Erythroblast (primary cell): ENCODE results near the gene PGAP1.

Experiments
- GATA1 ChIP-seq: IDR thresholded peaks from 2 replicates; pipeline ENCODE4 v1.6.1; 2011; ENCODE audit warnings: low read depth, mild to moderate bottlenecking, control low read depth, low read length, moderate library complexity
- POLR2A ChIP-seq: IDR thresholded peaks from 2 replicates; pipeline ENCODE4 v1.6.1; 2011; ENCODE audit warnings: mild to moderate bottlenecking, low read length

- TF ChIP-seq POLR2A = no peak
- TF ChIP-seq GATA1 = no peak
Measured at GRCh38 chr2:196809260-196809659, 117.2 kb downstream of the PGAP1 start, which contains the start of gene C2orf66.
